Stimulated activated naive CD8-positive, alpha-beta T cell treated with anti-CD3 and anti-CD28 coated beads, Interleukin-15, amount 100 ng/mL, for 72 hours (primary cell): ENCODE data around the gene RGP1.

Source experiments
- ATAC-seq: fragments of 150-1000 bp; cut with Tn5 transposase; 2 replicates; pipeline ENCODE4 v1.10.0; 2021; ENCODE audit warnings: mild to moderate bottlenecking, moderate library complexity
- DNase-seq, 2 donors: peaks; one replicate each; pipeline ENCODE4 v3.0.0; 2021 to 2022
- H3K27ac Mint-ChIP-seq, 2 donors: one replicate each; pipeline ENCODE4 v1.8.0; 2022; ENCODE audit warnings: mild to moderate bottlenecking in 2 of 2, mixed read lengths in 2 of 2, moderate library complexity in 2 of 2
- H3K27me3 Mint-ChIP-seq: one replicate; pipeline ENCODE4 v1.8.0; 2022; ENCODE audit warnings: mixed read lengths
- H3K4me1 Mint-ChIP-seq: one replicate; pipeline ENCODE4 v1.8.0; 2022; ENCODE audit warnings: mild to moderate bottlenecking, mixed read lengths
- H3K4me3 Mint-ChIP-seq, 2 donors: one replicate each; pipeline ENCODE4 v1.8.0; 2022; ENCODE audit warnings: mild to moderate bottlenecking in 2 of 2, mixed read lengths in 2 of 2, moderate library complexity in 1 of 2
- H3K9me3 Mint-ChIP-seq, 2 donors: one replicate each; pipeline ENCODE4 v1.8.0; 2022; ENCODE audit warnings: mixed read lengths in 2 of 2

RGP1 gene

DNA sequence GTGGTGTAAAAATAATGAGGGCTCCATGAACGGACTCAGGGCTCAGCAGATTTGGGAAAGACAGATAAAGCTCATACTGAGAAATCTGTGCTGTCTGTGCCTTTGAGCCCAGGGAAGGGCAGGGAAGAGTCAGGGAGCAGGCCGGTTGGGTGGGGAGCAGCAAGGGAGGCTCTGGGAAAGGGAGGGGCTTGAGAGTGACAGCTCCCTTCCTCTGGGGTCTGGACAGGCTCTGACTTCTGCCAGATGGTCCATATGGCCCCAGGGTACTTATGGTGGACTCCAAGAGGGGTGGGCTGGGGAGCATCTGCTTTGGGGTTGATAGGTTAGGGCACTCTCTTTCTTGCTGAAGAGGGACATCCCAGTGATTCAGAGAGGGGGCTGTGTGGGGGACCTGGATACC, 44.4 kb downstream of the RGP1 start:
- ATAC-seq (no peak), DNase-seq (no peak)
- no peaks in the 10 kb centered on the region for H3K27me3 Mint-ChIP-seq
- no peaks in the 10 kb centered on the region for H3K9me3 Mint-ChIP-seq
- no peak overlapping the region for H3K27ac Mint-ChIP-seq
- peaks cover 24% of the 10 kb centered on the region for H3K4me1 Mint-ChIP-seq
- H3K4me3 Mint-ChIP-seq, result no peak overlapping the region

DNA sequence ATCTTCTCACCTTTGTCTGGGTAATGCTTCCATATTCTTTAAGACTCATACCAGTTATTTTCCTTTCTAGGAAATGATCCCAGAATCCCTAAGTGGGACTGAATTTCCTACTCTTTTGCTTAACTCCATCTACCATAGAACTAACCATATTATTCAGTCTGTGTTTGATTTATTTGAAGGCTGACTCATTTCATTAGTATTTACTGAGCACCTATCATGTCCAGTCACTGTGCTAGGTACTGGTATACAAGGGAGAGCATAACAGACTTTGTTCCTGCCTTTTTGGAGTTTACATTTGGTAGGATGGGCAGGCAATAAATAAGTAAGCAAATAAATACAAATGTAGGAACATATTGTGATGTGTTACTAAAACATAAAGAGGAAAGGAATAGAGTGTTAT, 46.6 kb downstream of the RGP1 start:
- Mint-ChIP-seq H3K9me3 (no peaks in the 10 kb centered on the region), H3K4me1 (peaks cover 25% of the 10 kb centered on the region), H3K27ac (no peak overlapping the region), H3K4me3 (no peak overlapping the region), H3K27me3 (no peaks in the 10 kb centered on the region)
- DNase-seq, result no peak
- ATAC-seq, result no peak

DNA sequence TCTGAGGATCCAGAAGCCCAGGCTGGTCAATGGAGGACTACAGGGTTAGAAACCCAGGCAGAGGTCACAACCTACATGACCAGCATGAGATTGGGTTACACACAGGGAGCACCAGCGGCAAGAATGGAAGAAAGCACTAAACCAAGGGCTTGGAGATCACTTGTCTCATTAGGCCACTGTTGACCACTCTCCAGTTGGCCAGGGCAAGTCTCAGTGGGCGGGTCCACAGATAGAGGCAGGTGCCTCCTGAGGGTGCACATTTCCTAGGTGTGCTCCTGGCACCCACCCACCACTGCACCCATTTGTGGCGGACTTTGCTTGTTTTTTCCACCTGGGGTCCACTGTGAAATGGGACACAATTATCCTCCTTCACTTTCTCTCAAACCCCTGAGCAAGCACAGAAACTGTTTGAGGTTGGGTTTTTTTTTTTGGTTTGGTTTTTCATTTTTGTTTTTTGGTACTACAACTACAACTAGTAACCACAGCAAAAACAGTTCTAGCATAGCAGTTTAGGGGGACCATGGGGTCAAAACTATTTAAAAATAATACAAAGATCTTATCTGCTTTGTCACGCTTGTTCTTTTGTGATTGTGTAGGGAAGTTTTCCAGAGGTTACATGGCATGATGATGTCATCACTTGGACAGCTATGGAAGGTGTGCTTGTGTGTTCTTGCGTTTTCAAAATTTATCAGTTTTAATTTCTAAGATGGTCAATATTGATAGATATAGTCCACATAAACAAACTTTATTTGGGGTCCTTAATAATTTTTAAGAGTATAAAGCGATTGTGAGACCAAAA, 48.4 kb downstream of the RGP1 start:
- Mint-ChIP-seq H3K4me1 (peaks cover 21% of the 10 kb centered on the region), H3K27ac (no peak overlapping the region), H3K27me3 (no peaks in the 10 kb centered on the region), H3K9me3 (no peaks in the 10 kb centered on the region), H3K4me3 (no peak overlapping the region)
- ATAC-seq (no peak), DNase-seq (no peak)

DNA sequence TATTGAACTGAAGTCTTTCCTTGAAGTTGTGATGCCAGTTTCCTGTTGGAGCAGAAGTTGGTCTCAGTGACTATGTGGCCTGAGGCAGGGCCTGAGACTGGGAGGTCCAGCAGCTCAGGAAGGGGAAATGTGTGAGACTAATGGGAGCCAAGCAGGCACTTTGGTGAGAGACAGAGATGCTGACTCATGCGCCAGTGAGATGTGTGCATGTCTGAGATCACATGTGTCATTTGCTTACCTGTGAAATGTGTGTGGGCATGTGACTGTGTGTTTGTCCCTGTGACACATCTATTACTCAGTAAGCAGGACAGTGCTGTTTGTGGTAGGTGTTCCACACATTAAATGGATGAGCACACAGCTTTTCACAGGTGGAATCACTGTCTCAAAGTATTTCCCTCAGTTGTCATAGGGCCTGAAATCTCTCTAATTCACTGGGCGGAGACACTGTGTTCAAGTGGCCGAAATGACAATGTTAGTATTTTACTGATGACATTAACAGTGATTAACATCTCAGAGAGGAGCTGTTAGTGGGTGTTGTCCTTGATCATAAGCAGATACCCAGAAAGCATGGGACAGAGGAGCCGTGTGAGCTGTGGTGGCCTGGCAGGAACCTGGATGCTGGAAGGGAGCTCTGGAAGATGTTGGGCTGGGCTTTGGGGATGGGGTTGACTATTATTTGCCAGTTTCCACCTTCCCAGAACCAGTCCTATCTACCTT, 49.7 kb downstream of the RGP1 start:
- Mint-ChIP-seq H3K27ac (peak overlapping the region in 1 of 2 donors; percentile 58), H3K27me3 (no peaks in the 10 kb centered on the region), H3K9me3 (no peaks in the 10 kb centered on the region), H3K4me1 (peaks cover 21% of the 10 kb centered on the region), H3K4me3 (no peak overlapping the region)
- DNase-seq, result peak in 1 of 2 donors; percentile 34
- peak; percentile 93 for ATAC-seq

DNA sequence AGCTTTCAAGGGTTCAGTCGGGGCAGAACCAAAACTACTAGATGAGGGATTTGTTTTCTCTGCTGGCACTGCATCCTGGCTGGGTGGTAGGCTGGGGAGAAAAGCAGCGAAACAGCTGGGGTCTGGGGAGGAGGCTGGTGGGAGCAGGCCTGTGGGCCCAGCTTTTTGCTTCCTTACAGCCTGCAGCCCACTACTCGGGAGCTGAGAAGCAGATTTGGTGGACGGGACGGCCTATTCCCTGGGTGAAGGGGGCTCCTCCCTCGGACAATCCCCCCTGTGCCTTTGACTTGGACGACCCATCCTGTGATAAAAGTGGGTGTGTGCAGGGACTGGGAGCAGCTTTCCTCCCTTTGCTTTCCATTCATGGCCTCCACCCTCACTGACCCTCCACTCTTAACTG, 51.4 kb downstream of the RGP1 start:
- Mint-ChIP-seq H3K27ac (no peak overlapping the region), H3K4me3 (no peak overlapping the region), H3K27me3 (no peaks in the 10 kb centered on the region), H3K4me1 (peaks cover 21% of the 10 kb centered on the region), H3K9me3 (no peaks in the 10 kb centered on the region)
- DNase-seq (no peak), ATAC-seq (no peak)

DNA sequence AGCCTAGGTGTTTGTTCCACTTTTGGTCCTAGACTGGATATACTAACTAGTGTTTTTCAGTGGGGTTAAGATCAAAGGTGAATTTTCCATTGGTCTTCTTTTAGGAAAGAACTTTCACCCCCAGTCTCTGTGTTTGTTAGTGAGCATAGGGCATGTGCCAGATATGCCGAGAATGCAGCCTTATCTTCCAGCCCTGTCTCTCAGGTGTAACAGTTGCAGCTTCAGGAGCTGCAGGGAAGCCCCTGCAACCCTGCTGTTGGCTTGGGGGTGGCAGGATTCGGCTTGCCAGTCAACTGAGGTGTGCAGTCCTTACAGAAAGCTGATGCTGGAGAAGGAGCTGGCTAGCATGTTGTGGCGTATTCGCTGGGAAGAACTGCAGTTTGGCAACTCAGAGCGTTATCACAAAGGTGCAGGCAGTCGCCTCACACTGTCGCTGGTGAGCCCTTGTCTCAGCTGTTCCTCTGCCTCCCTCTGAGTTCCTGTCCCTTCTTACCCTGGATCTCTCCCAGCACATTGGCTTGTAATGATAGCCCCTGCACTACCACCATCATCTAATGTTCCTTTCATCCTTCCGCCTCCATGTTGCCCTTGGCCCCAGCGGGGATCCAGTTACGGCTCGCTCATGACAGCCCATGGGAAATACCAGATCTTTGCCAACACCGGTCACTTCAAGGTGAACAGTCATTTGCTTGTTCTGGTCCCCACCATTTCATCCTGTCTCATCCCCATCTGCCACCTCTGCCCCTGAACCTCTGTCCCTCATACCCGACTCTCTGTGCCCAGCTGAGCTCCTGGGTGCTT, 52.4 kb downstream of the RGP1 start:
- peak overlapping the region; percentile 0 to 20 for H3K27ac Mint-ChIP-seq

DNA sequence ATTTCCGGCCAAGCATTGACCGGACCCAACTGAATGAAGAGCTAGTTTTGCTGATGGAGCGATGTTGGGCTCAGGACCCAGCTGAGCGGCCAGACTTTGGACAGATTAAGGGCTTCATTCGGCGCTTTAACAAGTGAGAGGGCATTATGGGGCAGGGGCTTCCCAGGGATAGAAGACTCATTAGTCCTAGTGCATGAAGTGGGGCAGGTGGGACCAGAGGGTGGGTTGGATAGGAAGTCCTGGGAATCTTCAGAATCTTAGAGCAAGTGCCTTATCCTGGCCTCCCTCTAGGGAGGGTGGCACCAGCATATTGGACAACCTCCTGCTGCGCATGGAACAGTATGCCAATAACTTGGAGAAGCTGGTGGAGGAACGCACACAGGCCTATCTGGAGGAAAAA, 57.0 kb downstream of the RGP1 start:
- ATAC-seq (no peak), DNase-seq (no peak)
- no peaks in the 10 kb centered on the region for H3K9me3 Mint-ChIP-seq
- no peaks in the 10 kb centered on the region for H3K27me3 Mint-ChIP-seq
- H3K4me1 Mint-ChIP-seq, result peaks cover 14% of the 10 kb centered on the region
- H3K27ac Mint-ChIP-seq, result no peak overlapping the region
- H3K4me3 Mint-ChIP-seq, result no peak overlapping the region

More for the DNA sequence above, 52.4 kb downstream of the RGP1 start:
- Mint-ChIP-seq H3K9me3 (no peaks in the 10 kb centered on the region), H3K27me3 (no peaks in the 10 kb centered on the region), H3K4me1 (peaks cover 24% of the 10 kb centered on the region), H3K4me3 (no peak overlapping the region)
- DNase-seq (no peak), ATAC-seq (no peak)
